ENCODE measurements around the gene FSTL4. TPM values are rescaled to one million over a fixed set of nuclear protein-coding genes. Genes with fewer than 3 reads are reported as not detected.
"Not testable (repeated sequence)": the region's sequence is repeated elsewhere in the genome, so short reads cannot be mapped to it uniquely, and the experiment has no call there.

Gene FSTL4
- total RNA-seq, 1 donor from 2014 or later = not detected

DNA sequence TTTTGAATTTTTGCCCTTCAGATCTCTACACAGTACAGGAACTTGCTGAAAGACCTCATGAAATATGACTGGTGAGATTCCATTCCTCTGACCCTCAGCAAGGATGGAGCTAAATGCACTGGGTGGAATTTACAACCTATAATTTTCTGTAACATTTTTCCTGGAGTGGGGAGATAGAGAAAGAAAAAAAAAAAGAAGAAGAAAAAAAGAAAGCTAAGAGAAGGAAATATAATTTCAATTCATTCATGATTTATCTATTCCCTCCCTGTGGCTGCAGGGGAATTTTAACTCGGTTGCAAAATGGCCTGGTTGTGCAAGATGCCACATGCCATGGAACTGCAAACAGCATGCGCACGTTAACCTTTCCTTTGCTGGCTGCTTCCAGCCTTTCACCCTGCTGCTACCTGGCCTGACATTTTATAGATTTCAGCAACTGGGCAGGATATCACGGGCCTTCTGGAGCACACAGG, 155.4 kb downstream of the FSTL4 start:
- no peak for DNase-seq (ENCODE audit: low read depth)

DNA sequence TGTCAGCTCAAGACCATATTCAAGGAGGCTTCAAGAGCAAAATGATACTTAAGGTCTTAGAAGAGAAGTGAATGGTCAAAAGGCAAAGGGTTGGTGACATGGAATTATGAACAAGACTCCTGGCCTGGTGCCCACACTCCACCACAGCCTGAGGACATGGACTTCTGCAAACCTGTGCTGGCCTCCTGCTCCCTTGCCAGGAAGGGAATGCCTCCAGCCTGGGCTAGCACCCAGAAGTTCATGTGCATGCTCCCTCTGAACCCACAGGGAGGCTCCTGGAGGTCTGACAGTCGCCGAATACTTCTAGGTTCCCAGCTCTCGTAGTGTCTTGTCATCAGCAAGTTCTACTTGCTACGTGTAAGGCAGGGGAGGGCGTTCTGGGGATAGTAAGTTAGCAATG, 156.7 kb downstream of the FSTL4 start:
- DNase-seq (ENCODE audit: low read depth) = peak; percentile 3

DNA sequence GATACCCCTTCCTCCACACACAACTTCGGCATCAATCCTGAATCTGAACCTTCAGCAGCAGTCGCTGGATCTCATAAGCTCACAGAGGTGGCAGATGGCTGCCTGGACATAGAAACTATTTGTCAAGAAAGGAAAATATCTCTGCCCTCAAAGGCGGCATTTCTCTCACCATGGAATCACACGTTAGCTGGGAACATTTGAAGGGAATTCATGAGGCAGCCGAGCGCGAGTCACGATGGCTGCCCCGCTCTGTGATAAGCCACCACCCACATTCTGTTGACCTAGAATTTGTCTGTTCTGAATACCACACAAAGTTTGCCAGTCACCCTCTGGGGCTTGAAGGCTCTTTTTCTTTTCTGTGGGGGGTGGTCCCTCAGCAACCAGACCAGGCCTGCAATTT, 157.9 kb downstream of the FSTL4 start:
- no peak for DNase-seq (ENCODE audit: low read depth)

DNA sequence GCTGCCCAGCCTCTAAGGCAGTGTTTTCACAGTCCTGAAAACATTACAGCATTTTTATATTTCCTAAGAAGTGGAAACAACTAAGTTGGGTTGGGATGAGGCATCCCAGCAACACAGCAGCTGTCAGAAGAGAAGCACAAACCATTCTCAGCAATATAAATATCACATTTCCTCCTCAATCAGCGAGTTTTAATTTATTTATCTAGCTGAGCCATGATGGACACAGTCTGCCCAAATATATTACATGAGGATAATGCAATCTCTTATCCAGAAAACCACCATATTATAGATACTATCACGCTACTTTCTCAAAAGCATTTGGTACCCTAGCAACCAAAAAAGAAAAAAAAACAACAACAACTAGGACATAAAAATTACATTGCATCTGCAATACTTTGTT, 158.5 kb downstream of the FSTL4 start:
- DNase-seq (ENCODE audit: low read depth) = no peak

- DNase-seq (ENCODE audit: low read depth) = no peak
Observed at GRCh38 chr5:133453084-133453780, 159.1 kb downstream of the FSTL4 start.

- DNase-seq (ENCODE audit: low read depth) = no peak
Observed at GRCh38 chr5:133451926-133452325, 160.4 kb downstream of the FSTL4 start.

- DNase-seq (ENCODE audit: low read depth) = no peak
Observed at GRCh38 chr5:133450286-133450685, 162.1 kb downstream of the FSTL4 start.

GRCh38 chr5:133449181-133449580, 163.2 kb downstream of the FSTL4 start:
- no peak for DNase-seq (ENCODE audit: low read depth)

DNA sequence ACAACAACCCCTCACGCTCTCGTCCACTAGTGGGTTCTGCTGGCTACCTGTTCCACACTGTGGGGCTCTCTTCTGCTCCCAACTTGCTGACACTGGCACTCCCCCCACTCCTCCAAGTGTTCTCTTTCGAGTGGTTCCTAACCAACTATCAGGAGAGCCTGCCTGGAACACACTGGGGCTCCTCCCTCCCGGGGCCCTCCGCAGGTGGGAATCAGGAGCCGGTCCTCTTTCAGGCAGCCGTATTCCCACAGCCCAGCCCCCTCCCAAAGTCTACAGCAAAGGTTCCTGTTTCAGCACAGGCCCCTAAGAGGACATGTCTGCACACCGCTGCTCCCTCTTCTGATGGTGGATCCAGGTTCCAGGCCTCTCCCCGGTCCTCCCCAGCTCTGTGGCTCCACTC, 165.9 kb downstream of the FSTL4 start:
- no peak for DNase-seq (ENCODE audit: low read depth)

DNA sequence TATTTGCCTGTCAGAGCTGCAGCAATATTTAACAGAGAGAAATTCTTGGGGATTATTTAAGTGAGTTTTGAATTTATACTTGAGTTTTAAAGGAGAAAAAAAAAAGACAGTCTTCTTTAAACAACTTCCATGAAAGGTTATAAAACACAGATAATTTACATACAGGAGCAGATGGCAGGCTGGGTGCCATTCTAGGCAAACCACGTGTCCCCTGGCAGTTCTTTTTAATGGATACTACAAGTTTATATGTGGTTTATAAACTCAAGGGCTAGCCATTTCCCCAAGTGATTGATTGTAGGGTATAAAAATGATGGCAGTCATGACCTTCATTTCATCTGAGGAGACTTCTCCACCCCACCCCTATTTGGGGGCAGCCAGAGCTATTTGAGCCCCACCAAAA, 166.6 kb downstream of the FSTL4 start:
- DNase-seq (ENCODE audit: low read depth) = no peak

DNA sequence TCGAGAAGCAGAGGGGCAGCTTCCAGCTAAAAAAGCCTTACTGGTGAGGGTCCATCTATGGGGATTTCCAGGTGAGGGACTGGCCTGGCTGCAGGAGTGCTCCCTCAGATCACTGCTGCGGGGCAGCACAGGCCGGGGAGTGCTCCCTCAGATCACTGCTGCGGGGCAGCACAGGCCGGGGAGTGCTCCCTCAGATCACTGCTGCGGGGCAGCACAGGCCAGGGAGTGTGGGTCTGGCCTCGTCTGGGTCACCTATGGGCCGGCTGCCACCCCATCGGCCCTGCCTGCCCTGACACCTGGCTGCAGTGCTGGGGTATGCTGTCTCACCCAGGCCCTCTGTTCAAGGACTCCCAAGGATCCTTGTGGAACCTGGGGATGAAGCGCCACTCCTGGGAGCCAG, 167.1 kb downstream of the FSTL4 start:
- DNase-seq (ENCODE audit: low read depth) = not testable (repeated sequence)

- DNase-seq (ENCODE audit: low read depth) = no peak
Observed at GRCh38 chr5:133444711-133445110, 167.6 kb downstream of the FSTL4 start.

GRCh38 chr5:133441166-133441815, 171.1 kb downstream of the FSTL4 start:
- no peak for DNase-seq (ENCODE audit: low read depth)

GRCh38 chr5:133440467-133441115, 171.8 kb downstream of the FSTL4 start:
- peak; percentile 9 for DNase-seq (ENCODE audit: low read depth)

DNA sequence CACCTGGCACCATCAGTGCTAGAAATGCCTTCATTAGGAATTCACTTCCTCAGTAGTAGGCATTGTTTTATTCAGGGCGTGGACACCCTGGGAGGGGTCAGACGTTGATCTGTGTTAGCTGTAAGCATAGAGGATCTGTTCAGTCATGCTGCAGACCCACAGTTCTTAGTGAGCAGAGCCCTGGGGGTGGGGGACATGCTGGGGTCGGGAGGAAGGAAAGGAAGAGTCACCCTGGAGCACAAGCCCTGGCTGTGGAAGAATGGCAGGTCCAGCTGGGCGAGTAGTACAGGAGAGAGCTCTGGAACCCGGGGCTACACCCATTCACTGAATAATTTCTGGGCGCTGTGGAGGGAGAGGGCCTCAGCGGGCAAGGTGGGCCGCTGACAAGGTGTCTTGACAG, 172.5 kb downstream of the FSTL4 start:
- peak; percentile 27 for DNase-seq (ENCODE audit: low read depth)

- DNase-seq (ENCODE audit: low read depth) = no peak
Observed at GRCh38 chr5:133438487-133438886, 173.9 kb downstream of the FSTL4 start.

DNA sequence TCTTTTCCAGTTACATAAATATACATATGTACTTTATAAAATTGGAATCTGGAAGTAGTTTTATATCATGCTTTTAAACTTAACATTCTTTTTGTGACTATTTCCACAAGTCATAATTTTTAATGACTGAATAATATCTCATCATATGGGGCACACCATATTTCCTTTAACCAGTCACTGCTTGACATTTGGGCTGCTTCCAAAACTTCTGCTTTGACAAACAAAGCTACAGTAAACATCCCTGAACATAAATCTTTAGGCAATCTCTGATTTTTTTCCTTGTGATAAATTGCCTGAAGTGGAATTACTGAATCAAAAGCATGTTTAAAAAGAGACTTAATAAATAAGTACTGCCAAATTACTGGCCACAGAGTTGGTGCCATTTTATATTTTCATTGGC, 178.0 kb downstream of the FSTL4 start:
- DNase-seq (ENCODE audit: low read depth) = no peak

- no peak for DNase-seq (ENCODE audit: low read depth)
Observed at GRCh38 chr5:133433641-133434040, 178.7 kb downstream of the FSTL4 start.

DNA sequence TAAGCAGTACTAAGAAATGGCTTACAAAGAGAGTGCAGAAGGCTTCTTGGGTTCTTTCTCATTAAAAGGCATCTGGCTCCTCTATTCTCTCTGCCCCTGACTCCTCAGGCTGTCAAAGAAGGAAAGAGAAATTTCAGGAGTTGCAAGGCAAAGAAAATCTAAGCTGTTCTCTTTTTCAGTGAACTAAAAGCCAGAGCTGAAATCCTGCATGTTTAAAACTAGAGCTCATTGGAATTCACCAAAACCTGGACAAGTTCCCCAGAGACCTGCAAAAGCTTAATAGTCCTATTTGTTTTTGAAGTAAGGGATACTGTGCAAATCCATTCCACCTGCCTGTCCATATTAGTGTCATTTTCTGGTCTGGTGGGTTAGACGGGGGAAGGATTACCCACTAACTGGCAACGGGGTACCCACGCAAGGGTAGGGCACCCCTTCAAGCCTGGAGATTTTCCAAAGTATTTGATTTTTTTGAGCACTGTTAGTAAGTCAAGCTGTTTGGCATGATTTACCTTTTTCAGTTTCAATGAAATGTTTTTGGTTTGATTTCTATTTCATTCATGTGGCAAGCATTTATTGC, 179.3 kb downstream of the FSTL4 start:
- no peak for DNase-seq (ENCODE audit: low read depth)

GRCh38 chr5:133431326-133431865, 180.9 kb downstream of the FSTL4 start:
- no peak for DNase-seq (ENCODE audit: low read depth)

- DNase-seq (ENCODE audit: low read depth) = no peak
Observed at GRCh38 chr5:133430095-133430494, 182.2 kb downstream of the FSTL4 start.

DNA sequence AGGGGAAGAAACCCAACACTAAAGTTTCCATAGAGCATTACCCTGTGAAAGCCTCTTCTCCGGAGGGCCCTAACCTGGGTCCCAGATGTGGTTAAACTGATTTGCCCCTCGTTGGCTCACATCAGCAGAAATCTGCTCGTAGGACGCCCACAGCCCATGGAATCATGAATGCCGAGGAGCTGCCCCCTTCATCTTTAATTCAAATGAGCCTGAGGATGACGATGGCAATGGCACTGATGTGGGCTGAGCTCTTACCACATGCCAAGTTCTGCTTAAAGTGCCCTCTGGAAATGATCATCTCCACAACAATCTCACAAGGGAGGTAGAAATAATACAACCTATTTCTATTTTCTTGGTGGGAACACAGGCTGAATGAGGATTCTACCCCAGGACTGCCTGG, 183.3 kb downstream of the FSTL4 start:
- DNase-seq (ENCODE audit: low read depth) = no peak
